Tibial nerve (tissue), 4 donors: ENCODE data around the gene UBE3A. TPM values are rescaled to one million over a fixed set of nuclear protein-coding genes. Genes with fewer than 3 reads are reported as not detected.

Source experiments
- DNase-seq, 2 donors: peaks; one replicate each; pipeline ENCODE4 v3.0.0-alpha.2; 2019; ENCODE audit warnings: low spot score in 2 of 2
- H3K27ac ChIP-seq, 4 donors: fragments of 200-600 bp; sonication (generic) in 3 of 4; one replicate each; pipeline ENCODE4 v1.5.1; 2017 to 2019; ENCODE audit warnings: mild to moderate bottlenecking in 1 of 4
- H3K27me3 ChIP-seq, 2 donors: fragments of 200-600 bp; sonication (generic) in 1 of 2; one replicate each; pipeline versions ENCODE4 v1.5.1 to v1.6.0; 2017 to 2019
- H3K36me3 ChIP-seq, 3 donors: fragments of 200-600 bp; sonication (generic); one replicate each; pipeline ENCODE4 v1.5.1; 2018 to 2019
- H3K4me1 ChIP-seq, 4 donors: fragments of 200-600 bp; sonication (generic) in 3 of 4; one replicate each; pipeline ENCODE4 v1.5.1; 2017 to 2019
- H3K4me3 ChIP-seq, 4 donors: fragments of 200-600 bp; sonication (generic) in 3 of 4; one replicate each; pipeline ENCODE4 v1.5.1; 2017 to 2019; ENCODE audit warnings: mild to moderate bottlenecking in 1 of 4, moderate library complexity in 1 of 4
- H3K9me3 ChIP-seq, 4 donors: fragments of 200-600 bp; sonication (generic) in 3 of 4; one replicate each; pipeline ENCODE4 v1.5.1; 2017 to 2019
- CTCF ChIP-seq, 5 experiments: fragments of 200-600 bp in 3 of 5; fragments of 450-650 bp in 2 of 5; sonication (generic) in 3 of 5; IDR thresholded peaks; one replicate each; pipeline ENCODE4 v1.5.1; 2016 to 2019; ENCODE audit warnings: antibody characterized with exemption in 5 of 5, mild to moderate bottlenecking in 3 of 5, moderate library complexity in 2 of 5
- EP300 ChIP-seq, 2 donors: sonication (generic); formaldehyde crosslinking; IDR thresholded peaks; one replicate each; pipeline ENCODE4 v1.6.1; 2017; ENCODE audit warnings: antibody characterized with exemption in 2 of 2, mild to moderate bottlenecking in 1 of 2
- POLR2A ChIP-seq, 2 donors: fragments of 450-650 bp; IDR thresholded peaks; one replicate each; pipeline ENCODE4 v1.6.1; 2017; ENCODE audit warnings: antibody characterized with exemption in 2 of 2, mild to moderate bottlenecking in 2 of 2, moderate library complexity in 2 of 2
- WGBS, 2 donors: methylation state at CpG; one replicate each; pipeline ENCODE4 v1.1.5; 2018; 5-methylcytosine and 5-hydroxymethylcytosine counted together
- total RNA-seq, 4 donors: library from RNA; depleted of rRNA; stranded (reverse); fragments of >200 nt; gene quantifications; one replicate each; pipeline ENCODE4 v1.1.0, GENCODE V29; 2016

The UBE3A gene
- total RNA-seq, 4 donors from 2014 or later, result 63.0 to 83.0 (median 77.1) TPM

GRCh38 chr15:25346371-25346770, 92.5 kb downstream of the UBE3A start:
- DNase-seq, result no peak
- WGBS, 2 donors, result 97% methylated on average over 3 of the region's 3 CpGs
- no peak overlapping the region for H3K27ac ChIP-seq

GRCh38 chr15:25345943-25346342, 92.9 kb downstream of the UBE3A start:
- 76 to 96% methylated on average over 2 to 3 of the region's 3 CpGs for WGBS, 2 donors

More at GRCh38 chr15:25346371-25346770, 92.5 kb downstream of the UBE3A start:
- Histone ChIP-seq H3K27me3 (no peaks in the 10 kb centered on the region), H3K4me1 (no peaks in the 10 kb centered on the region), H3K9me3 (peaks cover 0 to 28% (median 11%) of the 10 kb centered on the region in 4 donors), H3K4me3 (no peak overlapping the region), H3K36me3 (peaks cover 0 to 81% (median 0%) of the 10 kb centered on the region in 3 donors)
- TF ChIP-seq EP300 (IDR thresholded peaks at IDR 0.05), result no peak
- TF ChIP-seq POLR2A (IDR thresholded peaks at IDR 0.05), result no peak
- no peak for TF ChIP-seq CTCF (IDR thresholded peaks at IDR 0.05)

GRCh38 chr15:25342629-25343028, 96.2 kb downstream of the UBE3A start:
- H3K4me3 ChIP-seq, result no peak overlapping the region
- TF ChIP-seq CTCF (IDR thresholded peaks at IDR 0.05) (no peak), POLR2A (IDR thresholded peaks at IDR 0.05) (no peak), EP300 (IDR thresholded peaks at IDR 0.05) (no peak)
- 90 to 96% methylated on average over 3 of the region's 3 CpGs for WGBS, 2 donors
- H3K27me3 ChIP-seq, result no peaks in the 10 kb centered on the region
- H3K36me3 ChIP-seq, result peaks cover 0 to 82% (median 0%) of the 10 kb centered on the region in 3 donors
- no peak overlapping the region for H3K27ac ChIP-seq
- no peaks in the 10 kb centered on the region for H3K4me1 ChIP-seq
- DNase-seq, result no peak
- peaks cover 0 to 16% (median 6%) of the 10 kb centered on the region in 4 donors for H3K9me3 ChIP-seq

More at GRCh38 chr15:25345943-25346342, 92.9 kb downstream of the UBE3A start:
- H3K36me3 ChIP-seq, result peaks cover 0 to 81% (median 0%) of the 10 kb centered on the region in 3 donors
- H3K4me1 ChIP-seq, result no peaks in the 10 kb centered on the region
- H3K4me3 ChIP-seq, result no peak overlapping the region
- H3K27me3 ChIP-seq, result no peaks in the 10 kb centered on the region
- H3K9me3 ChIP-seq, result peaks cover 0 to 28% (median 11%) of the 10 kb centered on the region in 4 donors
- TF ChIP-seq CTCF (IDR thresholded peaks at IDR 0.05) (no peak), EP300 (IDR thresholded peaks at IDR 0.05) (no peak), POLR2A (IDR thresholded peaks at IDR 0.05) (no peak)
- DNase-seq, result peak in 1 of 2 donors; percentile 4
- no peak overlapping the region for H3K27ac ChIP-seq

GRCh38 chr15:25339431-25339830, 99.4 kb downstream of the UBE3A start:
- Histone ChIP-seq H3K27ac (no peak overlapping the region), H3K9me3 (peaks cover 0 to 1% (median 0%) of the 10 kb centered on the region in 4 donors), H3K27me3 (no peaks in the 10 kb centered on the region), H3K36me3 (peaks cover 0 to 81% (median 0%) of the 10 kb centered on the region in 3 donors), H3K4me3 (no peak overlapping the region), H3K4me1 (no peaks in the 10 kb centered on the region)
- TF ChIP-seq POLR2A (IDR thresholded peaks at IDR 0.05) (no peak), CTCF (IDR thresholded peaks at IDR 0.05) (no peak), EP300 (IDR thresholded peaks at IDR 0.05) (no peak)
- WGBS, 2 donors, result 92 to 96% methylated on average over 2 of the region's 2 CpGs
- DNase-seq, result no peak

- Histone ChIP-seq H3K27ac (no peak overlapping the region), H3K27me3 (no peaks in the 10 kb centered on the region), H3K9me3 (peaks cover 0 to 9% (median 0%) of the 10 kb centered on the region in 4 donors), H3K4me3 (no peak overlapping the region), H3K36me3 (peaks cover 0 to 69% (median 0%) of the 10 kb centered on the region in 3 donors), H3K4me1 (no peaks in the 10 kb centered on the region)
- DNase-seq, result no peak
- 94 to 97% methylated on average over 4 of the region's 4 CpGs for WGBS, 2 donors
- TF ChIP-seq EP300 (IDR thresholded peaks at IDR 0.05) (no peak), POLR2A (IDR thresholded peaks at IDR 0.05) (no peak), CTCF (IDR thresholded peaks at IDR 0.05) (no peak)
These were observed 103.5 kb downstream of the UBE3A start for GRCh38 chr15:25335279-25335678.
